OCI-LY7 (cell line): ENCODE results near the gene SOAT2. TPM values are rescaled to one million over a fixed set of nuclear protein-coding genes. Genes with fewer than 3 reads are reported as not detected.

Experiments
- Bru-seq: library from RNA; stranded (reverse); fragments of 400-500 nt; gene quantifications from one replicate; lab custom pipeline; 2021; lab: Mats Ljungman, UMichigan
- BruChase-seq, 2 experiments: library from RNA; stranded (reverse); fragments of 400-500 nt; gene quantifications; one replicate each; lab custom pipeline; 2021; lab: Mats Ljungman, UMichigan
- BruUV-seq: library from RNA; stranded (reverse); fragments of 400-500 nt; replicated peaks from 2 replicates; lab custom pipeline; 2021; lab: Mats Ljungman, UMichigan
- CTCF ChIA-PET: fragments of 300-600 bp; sonication (Branson Sonifier 250); formaldehyde crosslinking; loops from one replicate; lab custom pipeline; 2022; ENCODE audit warnings: antibody characterized with exemption; ENCODE audit not compliant: unreplicated experiment; lab: Charles Lee
- POLR2A ChIA-PET: fragments of 300-600 bp; sonication (Branson Sonifier 250); formaldehyde crosslinking; loops from one replicate; lab custom pipeline; 2022; ENCODE audit warnings: antibody characterized with exemption; lab: Charles Lee
- DNase-seq: peaks from one replicate; pipeline ENCODE4 v3.0.0-alpha.2; 2015; ENCODE audit warnings: low spot score
- H2AFZ ChIP-seq: fragments of 200-600 bp; sonication (generic), shearing (Covaris generic); 2 replicates; pipeline ENCODE4 v1.6.1; 2014; ENCODE audit warnings: mild to moderate bottlenecking, antibody characterized with exemption, low read length, moderate library complexity
- H3K27ac ChIP-seq: fragments of 200-600 bp; sonication (generic); 2 replicates; pipeline ENCODE4 v1.5.1; 2014; ENCODE audit warnings: mixed run types, low read depth, mild to moderate bottlenecking, moderate library complexity, low read length, inconsistent platforms; ENCODE audit not compliant: poor library complexity, severe bottlenecking
- H3K36me3 ChIP-seq: fragments of 200-600 bp; sonication (generic); 2 replicates; pipeline ENCODE4 v1.6.1; 2014; ENCODE audit warnings: mild to moderate bottlenecking, antibody characterized with exemption, low read length, moderate library complexity, mixed read lengths; ENCODE audit not compliant: insufficient read depth
- H3K4me1 ChIP-seq: fragments of 200-600 bp; sonication (generic); 2 replicates; pipeline ENCODE4 v1.5.1; 2014; ENCODE audit warnings: mild to moderate bottlenecking, low read length; ENCODE audit not compliant: insufficient read depth, poor library complexity, severe bottlenecking
- H3K4me2 ChIP-seq: fragments of 200-600 bp; sonication (generic); 2 replicates; pipeline ENCODE4 v1.6.1; 2014; ENCODE audit warnings: mild to moderate bottlenecking, low read length
- H3K4me3 ChIP-seq: fragments of 200-600 bp; sonication (generic); 2 replicates; pipeline ENCODE4 v1.5.1; 2014; ENCODE audit warnings: mild to moderate bottlenecking, low read depth, low read length; ENCODE audit not compliant: poor library complexity, severe bottlenecking
- H3K79me2 ChIP-seq: fragments of 200-600 bp; sonication (generic); 2 replicates; pipeline ENCODE4 v1.6.1; 2016; ENCODE audit warnings: low read depth, mild to moderate bottlenecking, low read length, moderate library complexity, mixed read lengths; ENCODE audit not compliant: insufficient read depth
- H3K9me2 ChIP-seq: fragments of 200-600 bp; sonication (generic); 2 replicates; pipeline ENCODE4 v1.6.1; 2016; ENCODE audit warnings: mild to moderate bottlenecking, low read length, mixed read lengths; ENCODE audit not compliant: insufficient read depth
- H3K9me3 ChIP-seq: fragments of 200-600 bp; sonication (generic); 2 replicates; pipeline ENCODE4 v1.6.1; 2014; ENCODE audit warnings: mild to moderate bottlenecking, mixed run types, low read length, mixed read lengths
- H4K20me1 ChIP-seq: fragments of 200-600 bp; sonication (generic); 2 replicates; pipeline ENCODE4 v1.6.1; 2014; ENCODE audit warnings: mild to moderate bottlenecking, antibody characterized with exemption, low read length, moderate library complexity, mixed read lengths; ENCODE audit not compliant: insufficient read depth
- CTCF ChIP-seq: fragments of 200-600 bp; sonication (generic); conservative IDR thresholded peaks from 2 replicates; pipeline ENCODE4 v1.5.1; 2014; ENCODE audit warnings: mild to moderate bottlenecking, antibody characterized with exemption, low read length, moderate library complexity, mixed read lengths
- EZH2phosphoT487 ChIP-seq: fragments of 200-600 bp; sonication (generic); IDR thresholded peaks from 2 replicates; pipeline ENCODE4 v1.6.1; 2018; ENCODE audit warnings: low read depth, borderline replicate concordance, mild to moderate bottlenecking, mixed run types, antibody characterized with exemption, low read length, moderate library complexity, mixed read lengths
- intact Hi-C: fragments of 100-400 bp; cut with micrococcal nuclease; formaldehyde crosslinking; loops from one replicate; pipeline ENCODE4 v1.10.0; 2022; ENCODE audit not compliant: unreplicated experiment
- long read RNA-seq: library from polyadenylated mRNA; stranded (forward); transcript quantifications from one replicate; pipeline ENCODE4 v2.0.0, GENCODE V29; 2022
- total RNA-seq, 2 experiments: library from RNA; depleted of rRNA in 1 of 2; stranded (reverse); fragments of >200 nt in 1 of 2; shearing (Covaris generic) in 1 of 2; gene quantifications; 2 replicates each; pipeline ENCODE4 v1.2.3, GENCODE V29; 2014 to 2022

The SOAT2 gene
- total RNA-seq (2014; rRNA removed; shearing (Covaris generic)): 0.06 and 0.08 TPM in 2 replicates
- total RNA-seq (2022): 1.2 and 1.8 TPM in 2 replicates
- percentile 38 among the genes with signal in this experiment for Bru-seq, nascent RNA
- percentile 34 among the genes with signal in this experiment for BruChase-seq, experiment 1, labeled RNA remaining after a 6-hour chase
- BruChase-seq, experiment 2, labeled RNA remaining after a 2-hour chase: percentile 34 among the genes with signal in this experiment
- long read RNA-seq, partial matches to known transcripts: 0 of 2 reads
- long read RNA-seq, other reads (novel, unspliced or antisense): 2 of 2 reads

- no peaks in the 10 kb centered on the region for H3K36me3 ChIP-seq
- H2AFZ ChIP-seq: peak within 1 kb of the TSS; percentile 74
- H3K27ac ChIP-seq: peak within 1 kb of the TSS; percentile 60
- POLR2A ChIA-PET: interaction anchor here (0.5 to 3.2 kb wide), 13 partner anchors 8 to 825 kb away, joined by 3 to 29 read pairs (median 3); partner anchors contain the start of genes SPRYD3 and TARBP2
- no TSS peak for BruUV-seq
- H3K4me1 ChIP-seq: peaks cover 36% of the 10 kb centered on the region
- H3K79me2 ChIP-seq: no peaks in the 10 kb centered on the region
- DNase-seq: peak; percentile 79
- no peaks in the 10 kb centered on the region for H3K9me3 ChIP-seq
- H3K9me2 ChIP-seq: no peaks in the 10 kb centered on the region
- TF ChIP-seq EZH2phosphoT487 (no peak), CTCF (no peak)
- peak within 1 kb of the TSS; percentile 29 for H3K4me3 ChIP-seq
- CTCF ChIA-PET: interaction anchor here (1.0 to 2.2 kb wide), 4 partner anchors 16 to 42 kb away, joined by 4 to 13 read pairs (median 5); partner anchors contain the start of gene SPRYD3
- H3K4me2 ChIP-seq: peak within 1 kb of the TSS; percentile 67
- H4K20me1 ChIP-seq: no peaks in the 10 kb centered on the region
- intact Hi-C loops: no loop called here
Measured at GRCh38 chr12:53102883-53103807, at the start of gene SOAT2. SOAT2 (plus strand) TSS chr12:53103486; CDS start chr12:53103578, 92 bp downstream.

- Histone ChIP-seq H3K9me2 (no peaks in the 10 kb centered on the region), H4K20me1 (no peaks in the 10 kb centered on the region), H3K4me3 (peak overlapping the region; percentile 75), H3K4me2 (peak overlapping the region; percentile 81), H3K79me2 (no peaks in the 10 kb centered on the region), H3K4me1 (peaks cover 10% of the 10 kb centered on the region), H3K36me3 (no peaks in the 10 kb centered on the region), H3K27ac (no peak overlapping the region), H3K9me3 (no peaks in the 10 kb centered on the region), H2AFZ (peak overlapping the region; percentile 83)
- BruUV-seq: no TSS peak
- POLR2A ChIA-PET: interaction anchor here (0.5 to 2.5 kb wide), 10 partner anchors 12 to 1293 kb away, joined by 3 to 7 read pairs (median 4); partner anchors contain the start of genes IGFBP6, SOAT2 and SPRYD3
- CTCF ChIA-PET: interaction anchor here (0.6 to 1.1 kb wide), 5 partner anchors 12 to 411 kb away, joined by 3 to 6 read pairs (median 5); no protein-coding TSS in a partner anchor
- DNase-seq: peak; percentile 93
- intact Hi-C loops: loop anchor here (1.0 kb wide), 1 partner anchor 25 kb away; the partner anchor contains the start of gene SPRYD3
- TF ChIP-seq CTCF: no peak
- TF ChIP-seq EZH2phosphoT487: no peak
Measured at GRCh38 chr12:53054112-53054878, 49.0 kb upstream of the SOAT2 start.
